Vagina (tissue), 2 donors: ENCODE data around the gene KDM6A.

ENCODE experiments used
- POLR2A ChIP-seq, 2 donors: fragments of 450-650 bp; IDR thresholded peaks; one replicate each; pipeline ENCODE4 v1.6.1; 2017; ENCODE audit warnings: antibody characterized with exemption in 2 of 2, mild to moderate bottlenecking in 2 of 2, moderate library complexity in 2 of 2
- POLR2AphosphoS5 ChIP-seq, 2 donors: sonication (generic); formaldehyde crosslinking; IDR thresholded peaks; one replicate each; pipeline ENCODE4 v1.9.0; 2017; ENCODE audit warnings: antibody characterized with exemption in 2 of 2, mild to moderate bottlenecking in 2 of 2, low read depth in 1 of 2; ENCODE audit not compliant: insufficient read depth in 1 of 2
- TF ChIP-seq, protein P1 (sequence below), 3 experiments: fragments of 450-650 bp in 2 of 3; fragments of 200-600 bp in 1 of 3; sonication (generic) in 1 of 3; IDR thresholded peaks; one replicate each; pipeline ENCODE4 v1.5.1; 2017 to 2019; ENCODE audit warnings: antibody characterized with exemption in 3 of 3, mild to moderate bottlenecking in 2 of 3, moderate library complexity in 2 of 3

DNA sequence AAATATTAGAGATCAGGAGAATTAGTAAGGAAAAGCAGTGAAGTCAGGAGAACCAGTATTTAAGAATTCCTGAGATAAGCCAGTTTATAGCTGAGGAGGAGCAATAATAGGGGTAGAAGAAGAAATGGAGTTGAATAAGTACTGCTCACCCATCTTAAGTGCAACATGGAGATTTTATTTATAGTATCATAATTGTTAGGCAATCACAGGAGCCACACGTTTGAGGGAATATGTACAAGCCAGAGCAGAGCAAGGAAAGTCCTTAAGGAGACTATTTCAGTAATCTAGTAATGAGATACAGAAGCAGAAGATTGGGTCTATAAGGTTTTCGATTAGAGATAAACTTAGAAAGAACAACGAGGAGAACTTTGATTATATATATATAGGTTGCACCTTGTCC lies 145.0 kb downstream of the KDM6A start:
- no peak for TF ChIP-seq POLR2AphosphoS5 (IDR thresholded peaks at IDR 0.05; ENCODE audit: insufficient read depth in 1 of 2, low read depth in 1 of 2)
- TF ChIP-seq, protein P1, sequence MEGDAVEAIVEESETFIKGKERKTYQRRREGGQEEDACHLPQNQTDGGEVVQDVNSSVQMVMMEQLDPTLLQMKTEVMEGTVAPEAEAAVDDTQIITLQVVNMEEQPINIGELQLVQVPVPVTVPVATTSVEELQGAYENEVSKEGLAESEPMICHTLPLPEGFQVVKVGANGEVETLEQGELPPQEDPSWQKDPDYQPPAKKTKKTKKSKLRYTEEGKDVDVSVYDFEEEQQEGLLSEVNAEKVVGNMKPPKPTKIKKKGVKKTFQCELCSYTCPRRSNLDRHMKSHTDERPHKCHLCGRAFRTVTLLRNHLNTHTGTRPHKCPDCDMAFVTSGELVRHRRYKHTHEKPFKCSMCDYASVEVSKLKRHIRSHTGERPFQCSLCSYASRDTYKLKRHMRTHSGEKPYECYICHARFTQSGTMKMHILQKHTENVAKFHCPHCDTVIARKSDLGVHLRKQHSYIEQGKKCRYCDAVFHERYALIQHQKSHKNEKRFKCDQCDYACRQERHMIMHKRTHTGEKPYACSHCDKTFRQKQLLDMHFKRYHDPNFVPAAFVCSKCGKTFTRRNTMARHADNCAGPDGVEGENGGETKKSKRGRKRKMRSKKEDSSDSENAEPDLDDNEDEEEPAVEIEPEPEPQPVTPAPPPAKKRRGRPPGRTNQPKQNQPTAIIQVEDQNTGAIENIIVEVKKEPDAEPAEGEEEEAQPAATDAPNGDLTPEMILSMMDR (IDR thresholded peaks at IDR 0.05), result no peak
- TF ChIP-seq POLR2A (IDR thresholded peaks at IDR 0.05), result no peak
